HG02610 (cell line): ENCODE measurements around the gene NAT14.

Experiments
- ATAC-seq: cut with Tn5 transposase; IDR thresholded peaks from one replicate; pipeline ENCODE4 v1.9.1; 2021; ENCODE audit warnings: mild to moderate bottlenecking, moderate library complexity; ENCODE audit not compliant: unreplicated experiment

NAT14 gene

DNA sequence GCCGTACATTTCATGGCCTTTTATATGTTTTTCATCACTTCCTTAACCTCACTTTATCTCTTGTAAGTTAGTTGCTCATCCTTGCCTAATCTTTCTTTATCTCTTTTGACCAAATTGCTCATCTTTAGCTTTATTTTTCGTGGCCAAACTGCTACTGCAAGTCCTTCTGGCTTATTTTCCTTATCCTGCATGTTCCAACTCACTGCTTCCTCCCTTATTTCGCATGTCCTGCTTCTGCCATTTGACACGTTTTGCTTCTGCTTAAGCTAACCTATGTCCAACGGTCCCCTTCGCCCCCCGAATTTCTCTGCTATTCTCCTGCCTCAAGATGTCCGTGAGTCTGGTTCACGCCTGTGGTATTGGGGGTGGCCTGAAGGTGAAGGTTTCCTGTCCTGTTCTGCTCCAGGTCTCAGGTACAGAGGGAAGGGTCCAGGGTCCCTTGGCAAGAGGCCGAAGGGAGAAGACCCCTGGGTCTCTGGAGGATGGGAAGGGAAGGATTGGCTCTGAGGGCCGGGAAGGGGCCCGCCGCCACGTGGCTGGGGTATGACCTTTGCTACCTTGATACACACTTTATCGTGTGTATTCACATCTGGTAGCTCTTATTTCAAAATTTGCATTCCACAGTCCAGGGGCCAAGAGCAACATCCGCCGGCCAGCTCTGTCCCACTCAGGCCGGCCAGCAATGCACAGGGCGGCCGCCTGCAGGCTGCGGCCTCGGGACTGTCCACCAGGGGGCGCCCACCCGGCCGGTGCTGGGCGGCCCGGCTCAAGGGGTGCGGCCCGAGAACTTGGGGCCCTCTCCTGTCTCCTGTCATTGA lies 17.5 kb upstream of the NAT14 start:
- peak; percentile 57 for ATAC-seq

DNA sequence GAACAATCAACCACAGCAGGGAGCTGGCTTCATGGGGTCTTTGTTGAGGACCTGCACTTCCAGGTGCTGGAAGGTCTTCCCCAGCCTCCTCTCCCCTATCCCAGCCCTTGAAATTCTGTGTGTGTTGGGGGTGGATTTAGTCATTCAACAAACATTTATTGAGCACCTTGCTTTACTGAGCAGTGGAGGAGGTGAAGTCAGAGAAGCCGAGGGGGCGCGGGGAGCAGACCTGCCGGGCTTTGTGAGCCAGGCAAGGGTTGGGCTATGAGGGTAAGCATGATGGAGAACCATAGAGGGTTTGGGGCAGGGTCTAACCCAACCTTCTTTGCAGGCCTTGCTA lies 17.0 kb upstream of the NAT14 start:
- ATAC-seq, result no peak

DNA sequence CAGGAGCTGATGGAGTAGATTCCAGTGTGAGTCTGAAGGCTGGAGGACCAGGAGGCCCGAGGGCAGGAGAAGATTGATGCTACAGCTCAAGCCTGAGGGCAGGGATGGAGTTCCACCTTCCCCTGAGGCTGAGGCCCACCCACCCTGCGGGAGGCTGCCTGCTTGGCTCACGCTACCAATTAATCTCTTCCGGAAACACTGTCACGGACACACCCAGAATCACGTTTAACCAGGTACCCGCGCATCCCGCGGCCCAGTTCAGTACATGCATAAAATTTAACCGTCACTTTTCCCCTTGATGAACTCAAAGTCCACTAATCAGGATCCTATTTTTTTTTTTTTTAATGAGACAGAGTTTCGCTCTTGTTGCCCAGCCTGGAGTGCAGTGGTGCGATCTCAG lies 13.7 kb upstream of the NAT14 start:
- no peak for ATAC-seq

DNA sequence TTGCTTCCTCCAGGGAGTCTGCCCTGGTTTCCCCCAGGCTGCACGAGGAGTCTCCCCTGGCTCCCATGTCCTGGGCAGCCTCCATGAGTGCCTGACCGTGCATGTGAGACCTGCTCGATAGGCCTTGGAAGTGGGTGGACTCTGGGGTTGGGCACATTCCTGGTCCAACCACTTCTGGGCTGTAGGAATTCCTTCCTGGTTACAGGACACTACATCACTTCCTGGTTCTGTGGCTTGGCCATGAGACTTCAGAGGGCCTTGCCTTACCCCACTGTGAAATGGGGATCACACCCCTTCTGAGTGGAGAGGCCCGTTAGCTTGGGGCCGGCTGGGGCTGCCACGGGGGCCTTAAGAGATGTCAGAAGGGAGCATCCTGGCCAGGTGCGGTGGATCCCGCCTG lies 12.5 kb upstream of the NAT14 start:
- ATAC-seq, result no peak

DNA sequence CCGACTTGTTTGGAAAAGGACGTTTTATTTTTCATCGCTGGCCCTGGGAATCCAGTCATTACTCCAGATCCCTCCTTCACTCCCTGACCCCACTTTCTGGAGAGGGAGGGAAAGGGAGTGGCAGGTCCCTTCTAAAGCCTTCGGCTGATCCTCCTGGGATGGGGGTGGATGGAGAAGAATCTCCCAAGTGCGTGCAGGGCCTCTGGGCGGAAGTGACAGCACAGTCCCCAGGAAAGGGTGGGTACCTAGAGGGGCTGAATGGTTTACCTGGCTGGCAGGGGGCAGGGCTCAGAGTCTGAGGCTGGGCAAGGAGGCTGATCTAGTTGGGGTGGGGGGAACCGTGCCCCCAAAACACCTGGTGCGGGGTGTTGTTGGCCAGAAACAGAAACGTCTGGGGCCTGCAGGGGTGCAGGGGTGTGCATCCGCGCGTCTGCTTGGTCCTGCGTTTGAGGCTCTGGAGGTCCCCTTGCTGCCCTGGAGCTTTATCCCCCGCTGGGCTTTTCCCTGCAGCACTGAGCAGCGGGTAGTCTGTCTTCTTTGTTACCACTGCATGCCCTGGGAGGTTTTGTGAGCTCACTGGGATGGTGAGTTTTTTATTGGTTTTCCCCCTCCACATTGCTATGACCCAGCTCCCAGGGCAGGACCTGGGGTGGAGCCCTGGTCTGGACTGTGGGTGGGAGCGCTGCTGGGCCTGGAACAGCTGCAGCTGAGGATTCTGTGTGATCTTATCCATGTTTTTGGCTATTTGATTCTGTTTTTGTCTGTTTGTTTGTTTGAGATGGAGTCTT lies 11.6 kb upstream of the NAT14 start:
- ATAC-seq, result no peak

DNA sequence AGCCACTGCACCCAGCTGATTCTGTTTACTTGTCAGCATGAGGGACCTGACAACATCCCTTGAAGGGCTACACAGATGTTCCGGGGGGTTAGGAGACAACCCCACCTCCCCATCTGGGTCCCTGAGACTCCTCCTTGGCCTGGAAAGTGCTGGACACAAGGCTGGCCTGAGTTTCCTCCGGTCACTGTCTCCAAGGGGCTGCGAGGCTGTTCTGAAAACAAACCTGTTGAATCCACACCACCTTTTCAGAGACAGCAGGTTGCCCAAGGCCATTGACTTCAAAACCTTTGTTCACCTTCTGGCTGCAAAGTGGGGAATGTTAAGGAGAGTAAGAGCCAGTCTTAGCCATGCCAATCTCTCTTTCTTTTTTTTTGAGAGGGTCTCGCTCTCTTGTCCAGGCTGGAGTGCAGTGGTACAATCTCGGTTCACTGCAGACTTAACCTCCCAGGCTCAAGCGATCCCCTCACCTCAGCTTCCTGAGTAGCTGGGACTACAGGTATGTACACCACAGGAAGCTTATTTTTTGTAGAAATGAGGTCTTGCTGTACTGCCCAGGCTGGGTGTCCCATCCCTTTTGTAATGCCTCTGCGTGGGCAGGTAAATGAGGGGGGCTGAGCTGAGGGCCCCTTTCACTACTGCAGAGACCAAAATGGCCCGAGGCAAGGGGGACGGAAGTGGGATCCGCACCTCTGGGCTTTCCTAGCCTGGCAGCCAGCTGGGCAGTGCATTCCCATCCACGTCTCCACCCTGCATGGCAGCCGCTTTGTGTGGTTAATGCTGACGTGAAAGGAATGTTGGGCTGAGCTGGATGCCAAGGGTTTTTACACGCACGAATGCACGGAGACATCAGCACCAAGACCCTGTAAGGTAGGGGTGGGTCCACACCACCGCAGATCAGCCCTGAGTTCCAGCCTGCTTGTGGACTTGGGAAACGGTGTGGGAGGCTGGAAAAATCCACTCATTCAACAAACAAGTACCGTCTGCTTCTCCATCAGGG lies 10.4 kb upstream of the NAT14 start:
- no peak for ATAC-seq

DNA sequence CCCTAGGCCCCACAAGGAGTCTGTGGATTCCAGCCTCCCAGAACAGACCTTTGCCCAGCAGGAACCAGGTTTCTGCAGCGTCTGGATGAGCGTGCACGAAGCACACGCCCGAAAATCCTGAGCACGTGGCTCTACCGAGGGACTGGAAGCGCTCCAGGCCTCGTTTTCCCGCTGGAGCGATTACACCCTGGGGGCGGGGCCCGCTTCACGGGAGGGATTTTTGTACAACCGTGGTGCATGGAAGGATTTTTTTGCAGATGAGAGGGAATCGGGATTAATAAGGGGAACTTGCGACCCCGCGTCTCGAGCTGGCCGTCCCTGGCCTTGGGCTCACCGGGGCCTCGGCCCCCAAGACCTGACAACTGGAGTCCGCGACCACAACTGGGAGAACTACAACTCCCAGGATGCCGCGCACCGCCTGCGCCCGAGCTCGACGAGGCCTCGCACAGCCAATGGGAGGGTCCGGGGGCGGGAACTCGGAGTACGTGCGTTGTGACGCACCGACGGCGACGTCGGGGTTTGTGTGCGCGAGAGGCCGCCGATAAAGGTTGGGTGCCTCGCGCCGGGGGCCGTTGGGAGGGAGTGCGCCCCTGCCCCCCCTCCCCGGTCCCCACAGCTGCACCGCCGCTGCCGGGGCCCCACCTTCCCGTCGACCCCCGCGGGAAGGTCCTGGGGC lies 8.8 kb upstream of the NAT14 start, which contains the start of gene ZNF628:
ZNF628 (plus strand) TSS at position 518 of the 676 bp plus-strand sequence. CDS start 3,294 bp downstream, outside the sequence.
- peak; percentile 89 for ATAC-seq

DNA sequence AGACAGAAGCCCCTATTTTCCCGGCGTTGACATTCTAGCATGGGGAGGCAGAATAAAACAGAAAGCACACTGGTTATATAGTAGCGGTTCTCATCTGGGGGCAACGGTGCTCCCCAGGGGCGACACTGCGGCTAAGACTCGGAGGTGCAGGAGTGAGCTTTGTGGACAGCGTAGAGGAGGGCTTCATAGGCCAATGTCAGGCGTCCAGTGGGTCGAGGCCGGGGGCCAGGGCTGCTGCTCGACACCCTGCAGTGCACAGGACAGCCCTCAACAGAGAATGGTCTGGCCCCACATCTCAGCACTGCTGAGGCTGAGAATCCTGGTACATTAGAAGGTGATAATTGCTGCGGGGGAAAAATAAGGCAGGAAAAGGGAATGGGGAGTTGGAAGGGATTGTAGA lies 7.1 kb upstream of the NAT14 start:
- no peak for ATAC-seq

DNA sequence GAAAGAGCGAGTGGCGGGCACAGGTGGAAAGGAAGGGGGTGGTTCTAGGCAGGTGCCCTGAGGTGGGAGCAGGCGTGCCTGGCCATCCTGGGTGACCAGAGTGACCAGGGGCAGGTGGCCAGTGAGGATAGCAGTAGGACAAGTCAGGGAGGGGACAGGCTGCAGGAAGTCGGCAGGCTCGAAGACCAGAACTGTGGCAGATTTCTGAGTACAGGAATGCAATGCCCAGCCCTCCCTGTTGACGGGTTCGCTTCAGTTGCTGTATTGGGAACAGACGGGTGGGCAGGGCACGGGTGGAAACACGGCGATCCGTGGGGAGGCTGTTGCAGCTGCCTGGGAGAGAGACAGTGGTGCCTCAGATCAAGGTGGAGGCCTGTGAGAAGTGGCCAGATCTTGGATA lies 6.6 kb upstream of the NAT14 start:
- ATAC-seq, result no peak

DNA sequence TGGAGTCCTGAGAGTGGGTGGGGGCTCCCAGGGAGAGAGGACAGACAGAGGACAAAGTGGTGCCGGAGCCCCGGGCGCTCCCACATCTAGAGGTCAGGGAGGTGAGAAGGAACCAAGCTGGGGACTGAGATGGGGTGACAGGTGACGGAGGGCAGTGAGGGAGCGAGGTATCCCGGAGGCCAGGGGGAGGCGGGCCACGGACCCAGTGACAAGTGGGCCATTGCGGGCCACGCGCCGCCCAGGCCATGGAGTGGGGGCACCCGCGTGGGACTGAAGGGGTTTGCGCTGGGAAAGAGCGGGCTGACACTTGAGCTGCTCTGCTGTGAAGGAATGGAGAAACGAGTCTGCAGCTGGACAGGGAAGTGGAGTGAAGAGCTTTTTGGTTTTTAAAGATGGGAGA lies 5.9 kb upstream of the NAT14 start:
- ATAC-seq, result no peak

DNA sequence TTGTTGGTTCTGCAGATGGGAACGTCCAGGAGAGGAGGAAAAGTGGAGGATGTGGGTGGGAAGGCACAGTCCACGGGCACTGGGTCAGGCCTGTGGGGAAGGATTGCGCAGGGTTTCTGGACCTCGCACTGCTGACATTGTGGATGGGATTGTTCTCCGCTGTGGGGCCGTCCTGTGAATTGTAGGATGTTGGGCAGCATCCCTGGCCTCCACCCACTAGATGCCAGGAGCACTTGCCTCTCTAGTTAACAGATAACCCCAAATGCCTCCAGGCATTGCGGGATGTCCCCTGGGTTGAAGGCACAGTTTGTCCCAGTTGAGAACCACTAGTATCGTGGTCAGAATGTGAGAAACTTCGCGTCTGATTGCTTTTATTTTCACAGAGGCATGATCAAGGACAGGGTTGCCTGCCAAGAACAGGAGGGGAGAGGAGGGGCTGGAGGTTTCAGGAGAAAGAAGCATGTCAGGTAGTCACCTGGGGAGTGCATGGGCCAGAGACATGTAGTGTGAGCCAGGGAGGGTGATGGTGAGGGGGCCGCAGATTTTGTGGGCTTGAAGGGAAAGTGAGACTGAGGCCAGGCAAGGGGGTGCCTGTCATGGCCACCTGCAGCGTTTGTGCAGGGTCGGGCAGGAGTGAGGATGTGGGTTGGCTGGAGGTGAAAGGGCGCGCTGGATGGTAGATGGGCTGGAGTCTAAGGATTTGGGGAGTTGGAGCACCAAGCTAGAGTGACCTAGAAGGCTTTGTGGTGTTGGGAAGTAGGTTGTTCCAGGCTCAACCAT lies 5.3 kb upstream of the NAT14 start:
- ATAC-seq, result no peak

DNA sequence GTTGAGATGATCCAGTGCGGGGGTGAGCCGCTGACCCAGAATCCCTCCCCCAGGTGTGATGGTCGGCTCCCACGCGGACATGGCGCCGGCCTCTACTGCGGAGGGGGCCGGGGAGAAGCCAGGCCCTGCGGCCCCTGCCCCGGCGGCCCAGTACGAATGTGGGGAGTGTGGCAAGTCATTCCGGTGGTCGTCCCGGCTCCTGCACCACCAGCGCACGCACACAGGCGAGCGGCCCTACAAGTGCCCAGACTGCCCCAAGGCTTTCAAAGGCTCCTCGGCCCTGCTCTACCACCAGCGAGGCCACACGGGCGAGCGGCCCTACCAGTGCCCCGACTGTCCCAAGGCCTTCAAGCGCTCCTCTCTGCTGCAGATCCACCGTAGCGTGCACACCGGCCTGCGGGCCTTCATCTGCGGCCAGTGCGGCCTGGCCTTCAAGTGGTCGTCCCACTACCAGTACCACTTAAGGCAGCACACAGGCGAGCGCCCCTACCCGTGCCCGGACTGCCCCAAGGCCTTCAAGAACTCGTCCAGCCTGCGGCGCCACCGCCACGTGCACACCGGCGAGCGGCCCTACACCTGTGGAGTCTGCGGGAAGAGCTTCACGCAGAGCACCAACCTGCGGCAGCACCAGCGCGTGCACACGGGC lies 3.7 kb upstream of the NAT14 start:
- no peak for ATAC-seq

DNA sequence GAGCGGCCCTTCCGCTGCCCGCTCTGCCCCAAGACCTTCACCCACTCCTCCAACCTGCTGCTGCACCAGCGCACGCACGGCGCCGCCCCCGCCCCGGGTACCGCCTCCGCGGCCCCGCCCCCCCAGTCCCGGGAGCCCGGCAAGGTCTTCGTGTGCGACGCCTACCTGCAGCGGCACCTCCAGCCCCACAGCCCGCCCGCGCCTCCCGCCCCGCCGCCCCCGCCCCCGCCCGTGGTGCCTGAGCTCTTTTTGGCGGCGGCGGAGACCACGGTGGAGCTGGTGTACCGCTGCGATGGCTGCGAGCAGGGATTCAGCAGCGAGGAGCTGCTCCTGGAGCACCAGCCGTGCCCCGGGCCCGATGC lies 3.2 kb upstream of the NAT14 start:
- ATAC-seq, result no peak

DNA sequence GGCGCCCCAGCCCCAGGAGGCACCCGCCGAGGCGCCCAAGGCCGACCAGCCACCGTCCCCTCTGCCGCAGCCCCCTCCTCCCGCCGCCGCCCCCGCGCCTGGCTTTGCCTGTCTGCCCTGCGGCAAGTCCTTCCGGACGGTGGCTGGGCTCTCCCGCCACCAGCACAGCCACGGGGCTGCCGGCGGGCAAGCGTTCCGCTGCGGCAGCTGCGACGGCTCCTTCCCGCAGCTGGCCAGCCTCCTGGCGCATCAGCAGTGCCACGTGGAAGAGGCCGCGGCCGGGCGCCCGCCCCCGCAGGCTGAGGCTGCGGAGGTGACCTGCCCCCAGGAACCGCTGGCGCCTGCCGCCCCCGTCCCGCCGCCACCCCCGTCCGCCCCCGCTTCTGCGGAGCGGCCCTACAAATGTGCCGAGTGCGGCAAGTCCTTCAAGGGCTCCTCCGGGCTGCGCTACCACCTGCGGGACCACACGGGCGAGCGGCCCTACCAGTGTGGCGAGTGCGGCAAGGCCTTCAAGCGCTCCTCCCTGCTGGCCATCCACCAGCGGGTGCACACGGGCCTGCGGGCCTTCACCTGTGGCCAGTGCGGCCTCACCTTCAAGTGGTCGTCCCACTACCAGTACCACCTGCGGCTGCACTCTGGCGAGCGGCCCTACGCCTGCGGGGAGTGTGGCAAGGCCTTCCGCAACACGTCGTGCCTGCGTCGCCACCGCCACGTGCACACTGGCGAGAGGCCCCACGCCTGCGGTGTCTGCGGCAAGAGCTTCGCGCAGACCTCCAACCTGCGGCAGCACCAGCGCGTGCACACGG lies 2.6 kb upstream of the NAT14 start:
- no peak for ATAC-seq

DNA sequence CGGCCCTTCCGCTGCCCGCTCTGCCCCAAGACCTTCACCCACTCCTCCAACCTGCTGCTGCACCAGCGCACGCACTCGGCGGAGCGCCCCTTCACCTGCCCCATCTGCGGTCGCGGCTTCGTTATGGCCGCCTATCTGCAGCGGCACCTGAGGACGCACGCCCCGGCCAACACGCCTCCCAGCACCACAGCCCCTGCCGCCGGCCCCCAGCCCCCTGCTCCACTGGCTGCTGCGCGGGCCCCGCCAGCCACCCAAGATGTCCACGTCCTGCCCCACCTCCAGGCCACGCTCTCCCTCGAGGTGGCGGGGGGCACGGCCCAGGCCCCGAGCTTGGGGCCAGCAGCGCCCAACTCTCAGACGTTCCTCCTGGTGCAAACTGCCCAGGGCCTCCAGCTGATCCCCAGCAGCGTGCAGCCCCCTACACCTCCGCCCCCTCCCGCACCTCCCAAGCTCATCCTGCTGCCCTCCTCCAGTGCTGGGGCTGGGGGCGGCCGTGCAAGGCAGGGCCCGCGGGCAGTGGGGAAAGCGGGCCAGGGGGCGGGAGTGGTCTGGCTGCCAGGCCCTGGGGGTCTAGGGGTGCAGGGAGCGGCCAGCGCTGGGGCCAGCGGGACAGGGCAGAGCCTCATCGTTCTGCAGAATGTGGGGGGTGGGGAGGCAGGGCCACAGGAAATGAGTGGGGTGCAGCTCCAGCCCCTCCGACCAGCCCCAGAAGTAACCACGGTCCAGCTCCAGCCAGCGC lies 1.9 kb upstream of the NAT14 start:
- ATAC-seq, result no peak

DNA sequence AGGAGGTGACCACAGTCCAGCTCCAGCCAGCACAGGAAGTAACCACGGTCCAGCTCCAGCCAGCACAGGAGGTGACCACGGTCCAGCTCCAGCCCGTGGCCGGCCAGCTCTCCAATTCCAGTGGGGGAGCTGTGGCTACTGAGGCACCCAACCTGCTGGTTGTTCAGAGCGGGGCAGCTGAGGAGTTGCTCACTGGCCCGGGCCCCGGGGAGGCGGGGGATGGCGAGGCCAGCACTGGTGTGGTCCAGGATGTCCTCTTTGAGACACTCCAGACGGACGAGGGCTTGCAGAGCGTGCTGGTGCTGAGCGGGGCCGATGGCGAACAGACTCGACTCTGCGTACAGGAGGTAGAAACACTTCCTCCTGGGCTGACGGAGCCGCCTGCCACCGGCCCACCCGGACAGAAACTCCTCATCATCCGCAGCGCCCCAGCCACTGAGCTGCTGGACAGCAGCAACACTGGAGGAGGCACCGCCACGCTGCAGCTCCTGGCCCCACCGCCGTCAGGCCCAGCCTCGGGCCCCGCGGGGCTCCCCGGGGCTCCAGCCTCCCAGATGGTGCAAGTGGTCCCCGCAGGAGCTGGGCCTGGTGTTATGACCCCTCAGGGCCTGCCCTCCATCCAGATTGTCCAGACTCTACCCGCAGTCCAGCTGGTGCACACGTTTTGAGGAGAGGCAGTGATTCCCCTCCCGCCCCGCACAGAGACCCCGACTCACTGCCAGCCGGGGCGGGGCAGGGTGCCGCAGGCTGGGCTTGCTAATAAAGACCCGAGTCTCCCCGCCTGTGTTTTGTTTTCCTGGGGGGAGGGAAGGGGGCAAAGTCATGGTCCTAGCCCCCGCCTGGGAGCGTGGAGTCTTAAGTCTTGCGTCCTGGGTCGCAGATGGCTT lies 1.0 kb upstream of the NAT14 start:
- ATAC-seq, result no peak

DNA sequence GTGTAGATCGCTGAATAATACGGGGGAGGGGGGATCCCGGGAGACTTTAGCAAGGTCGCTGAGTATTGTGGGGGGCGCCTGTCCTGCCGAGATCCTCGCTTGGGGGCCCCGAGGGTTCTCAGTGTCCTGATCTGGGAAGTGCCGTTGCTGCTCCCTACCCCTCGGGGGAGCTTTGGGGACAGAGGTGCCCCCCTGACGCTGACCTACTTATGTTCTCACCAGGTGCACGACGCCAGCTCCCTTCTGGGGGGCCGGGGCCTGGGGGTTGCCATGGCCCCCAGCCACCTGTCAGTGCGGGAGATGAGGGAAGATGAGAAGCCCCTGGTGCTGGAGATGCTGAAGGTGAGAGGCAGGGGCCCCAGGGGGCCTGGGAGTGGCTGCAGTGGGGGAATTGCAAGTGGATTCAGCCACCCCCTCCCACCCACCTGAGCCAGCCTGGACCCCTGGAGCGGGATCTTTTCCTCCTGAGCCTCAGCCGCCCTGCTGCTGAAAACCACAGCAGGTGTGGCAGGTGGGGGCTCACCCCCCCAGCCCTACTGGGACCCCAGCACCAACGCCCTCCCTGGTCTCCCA lies 537 bp downstream of the NAT14 start:
- ATAC-seq, result no peak
